Hepatocyte (in vitro differentiated cells): ENCODE data around the gene CD300A. TPM values are rescaled to one million over a fixed set of nuclear protein-coding genes. Genes with fewer than 3 reads are reported as not detected.
A peak's percentile ranks its signal among the peaks of the same experiment; 100 is the strongest.

Experiments used
- DNase-seq: peaks from one replicate; pipeline ENCODE4 v3.0.0-alpha.2; 2016; ENCODE audit warnings: low spot score
- H2AFZ ChIP-seq: fragments of 200-600 bp; sonication (generic); 2 replicates; pipeline ENCODE4 v1.6.0; 2016; ENCODE audit warnings: antibody characterized with exemption, mild to moderate bottlenecking
- H3K27ac ChIP-seq: fragments of 200-600 bp; sonication (generic); 2 replicates; pipeline ENCODE4 v1.5.1; 2016; ENCODE audit warnings: mild to moderate bottlenecking
- H3K27me3 ChIP-seq: fragments of 200-600 bp; sonication (generic); 2 replicates; pipeline ENCODE4 v1.6.1; 2016
- H3K36me3 ChIP-seq: fragments of 200-600 bp; sonication (generic); replicated peaks from 2 replicates; pipeline ENCODE4 v1.5.1; 2016; ENCODE audit warnings: low read depth; ENCODE audit not compliant: insufficient read depth
- H3K4me1 ChIP-seq: fragments of 200-600 bp; sonication (generic); 2 replicates; pipeline ENCODE4 v1.5.1; 2016; ENCODE audit warnings: mild to moderate bottlenecking, moderate library complexity; ENCODE audit not compliant: insufficient read depth
- H3K4me2 ChIP-seq: fragments of 200-600 bp; sonication (generic); 2 replicates; pipeline ENCODE4 v1.6.0; 2016
- H3K4me3 ChIP-seq: fragments of 200-600 bp; sonication (generic); 2 replicates; pipeline ENCODE4 v1.5.1; 2016; ENCODE audit warnings: mild to moderate bottlenecking
- H3K79me2 ChIP-seq: fragments of 200-600 bp; sonication (generic); 2 replicates; pipeline ENCODE4 v1.6.0; 2017; ENCODE audit warnings: mild to moderate bottlenecking
- H3K9me2 ChIP-seq: fragments of 200-600 bp; sonication (generic); replicated peaks from 2 replicates; pipeline ENCODE4 v1.6.0; 2017; ENCODE audit warnings: mild to moderate bottlenecking; ENCODE audit not compliant: insufficient read depth
- H3K9me3 ChIP-seq: fragments of 200-600 bp; sonication (generic); 2 replicates; pipeline ENCODE4 v1.5.1; 2016; ENCODE audit warnings: low read depth, mild to moderate bottlenecking
- H4K20me1 ChIP-seq: fragments of 200-600 bp; sonication (generic); 2 replicates; pipeline ENCODE4 v1.6.0; 2016; ENCODE audit warnings: mild to moderate bottlenecking; ENCODE audit not compliant: insufficient read depth, poor library complexity, severe bottlenecking
- EZH2 ChIP-seq: fragments of 200-600 bp; sonication (generic); IDR thresholded peaks from 2 replicates; pipeline ENCODE4 v1.6.1; 2016; ENCODE audit warnings: antibody characterized with exemption, mild to moderate bottlenecking, borderline replicate concordance
- EZH2phosphoT487 ChIP-seq: fragments of 200-600 bp; sonication (generic); IDR thresholded peaks from one replicate; pipeline ENCODE4 v1.6.1; 2018; ENCODE audit warnings: antibody characterized with exemption, mild to moderate bottlenecking, low read depth, moderate library complexity; ENCODE audit not compliant: unreplicated experiment, severe bottlenecking
- WGBS: methylation state at CpG from one replicate; pipeline ENCODE4 v1.1.6; 2016; ENCODE audit warnings: low lambda C conversion rate; ENCODE audit errors: missing lambda C conversion rate; 5-methylcytosine and 5-hydroxymethylcytosine counted together
- polyA plus RNA-seq: library from polyadenylated mRNA; unstranded; fragments of >200 nt; fragmentation: Nextera tagmentation; extraction: Ambion mirVana; gene quantifications from 2 replicates; pipeline ENCODE4 v1.2.1, GENCODE V29; 2016
- total RNA-seq: library from RNA; depleted of rRNA; stranded (reverse); fragments of >200 nt; gene quantifications from 2 replicates; pipeline ENCODE4 v1.2.3, GENCODE V29; 2014
- TF ChIP-seq, protein P1 (sequence below): fragments of 200-600 bp; sonication (generic); IDR thresholded peaks from 2 replicates; pipeline ENCODE4 v1.5.1; 2016; ENCODE audit warnings: antibody characterized with exemption, mild to moderate bottlenecking; ENCODE audit not compliant: poor library complexity

CD300A gene
- total and polyA plus RNA-seq, 2 experiments from 2014 or later = 0.22 to 1.1 TPM

DNA sequence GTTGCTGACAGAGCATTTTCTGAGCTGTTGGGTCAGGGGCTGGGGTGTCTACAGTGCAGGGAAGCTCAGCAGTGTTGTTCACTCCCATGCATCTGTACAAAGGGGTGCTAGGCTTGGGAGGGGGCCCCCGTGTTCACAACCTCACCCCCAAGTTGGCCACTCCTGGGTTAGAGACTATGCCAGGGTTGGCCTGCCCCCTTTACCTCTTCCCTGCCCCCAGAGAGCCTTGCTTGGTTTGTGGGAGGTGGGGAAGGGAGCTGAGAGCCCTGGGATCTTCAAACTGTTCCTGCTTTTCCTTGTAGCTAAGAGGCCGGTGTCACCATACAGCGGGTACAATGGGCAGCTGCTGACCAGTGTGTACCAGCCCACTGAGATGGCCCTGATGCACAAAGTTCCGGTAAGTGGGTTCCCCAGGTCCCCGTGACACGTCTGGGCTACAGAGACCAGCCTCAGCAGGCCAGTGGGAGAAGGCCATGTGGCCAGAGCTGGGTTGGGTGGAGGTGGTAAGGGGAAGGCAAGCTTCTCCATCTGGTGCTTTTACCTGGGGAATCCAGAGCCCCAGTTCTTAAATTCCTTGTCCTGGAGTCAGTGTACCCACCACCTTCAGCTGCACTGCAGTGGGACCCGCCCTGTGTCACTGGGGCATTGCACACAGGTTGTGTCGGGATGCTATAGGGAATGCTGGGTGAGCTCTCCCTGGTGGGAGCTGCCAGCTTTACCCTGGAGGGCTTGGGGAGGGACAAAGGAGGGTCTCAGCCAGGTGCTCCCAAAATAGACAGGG is 22.7 kb upstream of the CD300A start:
- H2AFZ ChIP-seq = no peak overlapping the region
- no peaks in the 10 kb centered on the region for H3K9me2 ChIP-seq
- TF ChIP-seq EZH2phosphoT487 (no peak), EZH2 (no peak)
- TF ChIP-seq, protein P1, sequence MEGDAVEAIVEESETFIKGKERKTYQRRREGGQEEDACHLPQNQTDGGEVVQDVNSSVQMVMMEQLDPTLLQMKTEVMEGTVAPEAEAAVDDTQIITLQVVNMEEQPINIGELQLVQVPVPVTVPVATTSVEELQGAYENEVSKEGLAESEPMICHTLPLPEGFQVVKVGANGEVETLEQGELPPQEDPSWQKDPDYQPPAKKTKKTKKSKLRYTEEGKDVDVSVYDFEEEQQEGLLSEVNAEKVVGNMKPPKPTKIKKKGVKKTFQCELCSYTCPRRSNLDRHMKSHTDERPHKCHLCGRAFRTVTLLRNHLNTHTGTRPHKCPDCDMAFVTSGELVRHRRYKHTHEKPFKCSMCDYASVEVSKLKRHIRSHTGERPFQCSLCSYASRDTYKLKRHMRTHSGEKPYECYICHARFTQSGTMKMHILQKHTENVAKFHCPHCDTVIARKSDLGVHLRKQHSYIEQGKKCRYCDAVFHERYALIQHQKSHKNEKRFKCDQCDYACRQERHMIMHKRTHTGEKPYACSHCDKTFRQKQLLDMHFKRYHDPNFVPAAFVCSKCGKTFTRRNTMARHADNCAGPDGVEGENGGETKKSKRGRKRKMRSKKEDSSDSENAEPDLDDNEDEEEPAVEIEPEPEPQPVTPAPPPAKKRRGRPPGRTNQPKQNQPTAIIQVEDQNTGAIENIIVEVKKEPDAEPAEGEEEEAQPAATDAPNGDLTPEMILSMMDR = no peak
- no peaks in the 10 kb centered on the region for H3K9me3 ChIP-seq
- peaks cover 22% of the 10 kb centered on the region for H3K4me1 ChIP-seq
- no peaks in the 10 kb centered on the region for H3K27me3 ChIP-seq
- no peak for DNase-seq
- 95% methylated on average over 8 of the region's 8 CpGs for WGBS
- H3K4me3 ChIP-seq = no peak overlapping the region
- peak overlapping the region; percentile 47 for H3K4me2 ChIP-seq
- H3K79me2 ChIP-seq = peaks cover 37% of the 10 kb centered on the region
- H3K36me3 ChIP-seq = no peaks in the 10 kb centered on the region
- peak overlapping the region; percentile 98 for H3K27ac ChIP-seq
- H4K20me1 ChIP-seq = peaks cover 6% of the 10 kb centered on the region

DNA sequence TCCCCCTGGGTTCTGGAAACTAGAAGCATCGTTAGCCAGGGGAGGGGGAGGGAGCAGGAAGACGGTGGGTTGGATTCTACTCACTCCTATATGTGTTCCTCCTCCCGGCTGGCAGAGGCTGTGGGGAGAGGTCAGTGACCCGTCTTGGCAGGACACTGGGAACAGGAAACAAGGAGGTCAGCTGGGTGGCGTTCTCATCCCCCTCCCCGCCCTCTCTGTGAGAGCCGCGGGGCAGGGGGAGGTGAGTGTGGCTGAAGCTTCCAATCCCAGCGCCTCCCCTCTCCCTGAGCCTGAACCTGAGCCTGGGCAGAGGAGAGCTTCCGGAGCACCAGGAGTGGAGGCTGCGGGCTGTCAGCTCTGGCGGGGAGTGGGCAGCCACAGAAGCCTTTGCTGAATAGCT is 22.0 kb upstream of the CD300A start:
- no peak for DNase-seq
- H3K36me3 ChIP-seq = no peaks in the 10 kb centered on the region

DNA sequence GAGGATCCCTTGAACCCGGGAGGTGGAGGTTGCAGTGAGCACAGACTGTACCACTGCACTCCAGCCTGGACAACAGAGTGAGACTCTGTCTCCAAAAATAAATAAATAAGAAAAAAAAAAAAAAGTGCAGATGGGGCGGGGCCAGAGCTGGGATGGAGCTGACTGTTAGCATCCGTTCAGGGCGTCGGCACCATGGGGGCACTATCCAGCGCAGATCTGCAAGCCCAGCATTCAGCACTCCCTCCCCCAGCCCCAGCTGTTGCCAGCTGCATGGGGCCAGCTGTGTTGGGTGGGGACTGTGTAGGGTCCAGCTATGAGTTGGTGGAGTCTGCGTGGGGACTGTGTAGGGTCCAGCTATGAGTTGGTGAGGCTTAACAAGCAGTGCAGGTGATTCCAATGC is 21.3 kb upstream of the CD300A start:
- no peaks in the 10 kb centered on the region for H3K27me3 ChIP-seq
- no peak overlapping the region for H3K27ac ChIP-seq
- no peak overlapping the region for H3K4me3 ChIP-seq
- H3K4me1 ChIP-seq = peaks cover 22% of the 10 kb centered on the region
- H3K36me3 ChIP-seq = no peaks in the 10 kb centered on the region
- no peak overlapping the region for H2AFZ ChIP-seq
- TF ChIP-seq, protein P1 = no peak
- TF ChIP-seq EZH2 (no peak), EZH2phosphoT487 (no peak)
- DNase-seq = no peak
- no peaks in the 10 kb centered on the region for H4K20me1 ChIP-seq
- 96% methylated on average over 7 of the region's 7 CpGs for WGBS
- no peak overlapping the region for H3K4me2 ChIP-seq
- H3K79me2 ChIP-seq = peaks cover 24% of the 10 kb centered on the region
- H3K9me3 ChIP-seq = no peaks in the 10 kb centered on the region
- no peaks in the 10 kb centered on the region for H3K9me2 ChIP-seq

More for the DNA sequence above, 22.0 kb upstream of the CD300A start:
- no peaks in the 10 kb centered on the region for H4K20me1 ChIP-seq
- no peaks in the 10 kb centered on the region for H3K9me3 ChIP-seq
- peaks cover 22% of the 10 kb centered on the region for H3K4me1 ChIP-seq
- peaks cover 30% of the 10 kb centered on the region for H3K79me2 ChIP-seq
- 70% methylated on average over 12 of the region's 12 CpGs for whole genome bisulfite sequencing
- TF ChIP-seq, protein P1 = no peak
- TF ChIP-seq EZH2phosphoT487 (no peak), EZH2 (no peak)
- no peak overlapping the region for H2AFZ ChIP-seq
- H3K27me3 ChIP-seq = no peaks in the 10 kb centered on the region
- H3K27ac ChIP-seq = peak overlapping the region; percentile 98
- no peak overlapping the region for H3K4me2 ChIP-seq
- H3K4me3 ChIP-seq = no peak overlapping the region
- no peaks in the 10 kb centered on the region for H3K9me2 ChIP-seq
